ENCODE measurements around the gene TMOD3.

TMOD3 gene

GRCh38 chr15:51912528-51912927 is 83.1 kb downstream of the TMOD3 start:
- no peak for DNase-seq

- no peak for DNase-seq
These were observed 88.0 kb downstream of the TMOD3 start for GRCh38 chr15:51917493-51917892.

DNA sequence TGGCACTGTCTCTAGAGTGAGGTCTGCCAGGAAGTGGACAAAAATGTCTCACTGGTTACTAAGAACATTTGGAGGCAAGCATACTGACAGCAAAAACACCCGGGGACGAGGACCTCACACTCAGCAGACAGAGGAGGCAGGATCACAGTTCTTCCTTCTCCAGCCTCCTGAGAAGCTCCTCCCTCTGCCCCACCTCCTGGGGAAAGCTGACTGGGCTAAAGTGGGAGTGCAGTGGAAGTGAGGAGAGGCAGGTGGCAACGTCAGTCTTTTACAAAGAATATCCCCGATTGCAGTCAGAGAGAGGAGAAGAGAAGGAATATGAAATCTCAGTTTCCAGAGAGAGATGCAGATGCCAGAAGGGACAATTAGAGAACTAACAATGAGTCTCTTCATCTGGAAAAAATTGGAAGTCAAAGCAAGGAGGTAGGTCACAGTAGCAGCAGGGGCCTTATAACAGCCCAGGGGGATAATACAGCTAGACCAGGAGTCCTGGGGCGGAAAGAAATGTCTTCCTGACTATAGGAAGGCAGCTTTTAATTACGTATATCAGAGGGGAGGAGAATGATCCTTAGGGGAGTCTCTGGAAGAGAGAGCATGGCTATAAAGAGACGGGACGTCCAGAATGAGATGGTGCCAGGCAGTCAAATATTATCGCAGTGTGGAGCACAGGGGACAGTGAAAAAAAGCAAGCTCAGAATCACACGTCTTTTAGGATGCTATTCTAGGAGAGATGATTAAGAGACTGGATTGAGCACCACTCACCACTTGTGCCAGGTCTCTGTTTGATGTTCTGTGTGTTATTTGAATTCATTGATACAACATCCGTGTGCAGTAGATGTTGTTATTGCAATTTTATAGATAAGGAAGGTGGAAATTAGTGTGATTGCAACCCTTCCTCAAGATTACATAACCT is 95.0 kb downstream of the TMOD3 start:
- DNase-seq: peak; percentile 70

DNA sequence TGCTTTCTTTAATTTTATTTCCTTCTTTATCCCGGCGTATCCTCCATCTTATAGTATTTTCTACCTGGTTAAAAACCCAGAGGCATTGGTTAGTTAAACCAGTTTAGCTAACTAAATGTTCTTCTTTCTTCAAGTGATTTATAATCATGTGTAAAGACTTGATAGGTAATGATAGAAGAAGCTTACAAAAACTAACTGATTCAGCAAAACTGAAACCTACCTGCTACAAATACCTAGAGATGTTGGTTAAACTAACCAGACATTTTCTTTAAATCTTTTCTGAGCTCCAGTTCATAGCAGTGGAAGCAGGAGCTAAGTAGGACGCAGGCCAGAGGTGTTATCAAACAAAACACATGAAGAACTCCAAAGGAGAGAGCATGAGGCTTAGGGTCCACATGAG is 97.4 kb downstream of the TMOD3 start:
- DNase-seq: no peak

DNA sequence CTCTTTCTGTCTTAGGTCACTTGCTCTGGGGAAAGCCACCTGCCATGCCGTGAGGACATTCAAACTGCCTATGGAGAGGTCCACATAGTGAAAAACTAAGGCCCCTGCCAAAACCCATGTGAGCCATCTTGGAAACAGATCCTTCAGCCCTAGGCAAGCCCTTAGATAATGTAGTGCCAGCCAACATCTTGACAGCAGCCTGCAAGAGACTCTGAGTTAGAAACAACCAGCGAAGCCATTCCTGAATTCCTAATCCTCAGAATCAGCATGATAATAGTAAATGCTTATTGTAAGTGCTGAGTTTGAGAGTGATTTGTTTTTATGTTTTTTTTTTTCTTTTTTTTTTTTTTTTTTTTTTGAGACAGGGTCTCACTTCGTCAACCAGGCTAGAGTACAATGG is 101.6 kb downstream of the TMOD3 start:
- no peak for DNase-seq

DNA sequence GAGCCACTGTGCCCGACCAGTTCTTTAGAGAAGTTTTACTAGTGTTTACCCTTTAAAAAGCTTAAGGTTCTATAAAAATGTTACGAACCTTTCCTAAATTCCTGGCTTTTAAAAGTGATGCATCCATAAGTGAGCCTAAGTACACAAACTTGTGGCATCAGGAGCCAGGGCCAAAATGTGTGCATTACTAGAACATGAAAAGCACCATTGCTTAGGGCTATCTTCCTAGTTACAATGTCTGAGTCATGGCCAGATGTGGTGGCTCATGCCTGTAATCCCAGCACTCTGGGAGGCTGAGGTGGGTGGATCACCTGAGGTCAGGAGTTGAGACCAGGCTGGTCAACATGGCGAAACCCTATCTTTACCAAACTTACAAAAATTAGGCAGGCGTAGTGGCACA is 102.2 kb downstream of the TMOD3 start:
- no peak for DNase-seq

- no peak for DNase-seq
These were observed 102.7 kb downstream of the TMOD3 start for GRCh38 chr15:51932161-51932560.

DNA sequence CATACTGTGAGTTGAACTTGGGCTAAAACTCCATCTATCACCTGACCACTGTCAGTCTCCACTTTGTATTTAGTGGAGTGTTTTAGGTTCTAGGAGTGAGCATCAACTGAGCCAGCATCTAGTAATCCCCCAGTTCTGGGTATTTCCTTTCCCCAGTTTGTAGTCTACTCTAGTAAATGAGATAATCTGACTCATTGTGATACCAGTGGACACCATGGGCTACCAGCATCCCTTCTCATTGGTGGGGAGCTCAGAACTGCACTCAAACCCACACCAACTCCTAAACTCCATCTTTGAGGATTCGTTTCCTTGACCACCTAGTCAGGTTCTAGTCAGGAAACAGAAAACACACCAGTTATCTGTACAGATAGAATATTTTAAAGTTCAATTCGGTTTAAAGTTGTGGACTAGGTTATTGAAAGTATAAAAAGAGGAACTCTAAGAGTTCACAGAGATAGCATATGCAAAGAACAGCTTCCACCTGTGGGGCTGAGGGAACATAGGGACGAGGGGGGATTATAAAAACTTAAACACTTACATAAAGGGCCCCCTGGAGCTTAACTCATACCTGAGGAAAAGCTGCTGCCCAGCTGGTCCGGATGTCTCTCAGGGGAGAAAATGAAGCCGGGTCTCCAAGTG is 106.1 kb downstream of the TMOD3 start:
- no peak for DNase-seq

DNA sequence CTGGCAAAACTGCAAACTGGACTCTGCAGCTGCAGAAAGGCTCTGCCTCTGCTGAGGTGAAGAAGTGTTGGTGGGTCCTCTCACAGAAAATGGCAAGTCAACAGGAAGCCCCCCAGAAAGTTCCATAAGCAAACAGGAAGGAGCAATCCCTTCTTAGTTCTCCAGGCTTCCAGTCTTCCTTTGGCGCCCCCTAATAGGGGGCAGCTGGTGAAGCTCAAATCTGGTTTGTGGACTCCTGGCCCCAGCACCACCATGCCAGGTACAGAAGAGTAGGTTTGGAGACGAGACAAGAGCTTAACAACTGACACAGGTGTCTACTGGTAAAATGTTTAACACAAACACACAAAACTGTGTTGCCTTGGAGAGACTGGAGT is 106.6 kb downstream of the TMOD3 start:
- no peak for DNase-seq

- no peak for DNase-seq
These were observed 108.8 kb downstream of the TMOD3 start for GRCh38 chr15:51938286-51938685.

- DNase-seq: no peak
These were observed 109.8 kb downstream of the TMOD3 start for GRCh38 chr15:51939216-51939615.

DNA sequence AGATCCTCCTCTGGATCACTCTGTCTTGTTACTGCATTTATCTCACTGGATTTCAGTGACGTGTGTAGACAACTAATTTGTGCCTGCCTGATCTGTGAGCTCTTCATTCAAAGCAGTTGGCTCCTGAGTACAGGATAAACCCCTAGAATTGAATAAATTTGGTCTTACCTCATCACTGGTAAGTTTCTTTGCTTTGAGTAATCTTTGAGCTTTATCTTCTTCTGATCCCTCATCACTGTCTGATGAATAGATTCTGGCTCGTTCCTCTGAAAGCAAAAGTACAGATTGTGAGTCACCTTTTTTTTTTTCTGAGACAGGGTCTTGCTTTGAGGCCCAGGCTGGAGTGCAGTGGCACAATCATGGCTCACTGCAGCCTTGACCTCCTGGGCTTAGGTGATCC is 117.7 kb downstream of the TMOD3 start:
- no peak for DNase-seq

DNA sequence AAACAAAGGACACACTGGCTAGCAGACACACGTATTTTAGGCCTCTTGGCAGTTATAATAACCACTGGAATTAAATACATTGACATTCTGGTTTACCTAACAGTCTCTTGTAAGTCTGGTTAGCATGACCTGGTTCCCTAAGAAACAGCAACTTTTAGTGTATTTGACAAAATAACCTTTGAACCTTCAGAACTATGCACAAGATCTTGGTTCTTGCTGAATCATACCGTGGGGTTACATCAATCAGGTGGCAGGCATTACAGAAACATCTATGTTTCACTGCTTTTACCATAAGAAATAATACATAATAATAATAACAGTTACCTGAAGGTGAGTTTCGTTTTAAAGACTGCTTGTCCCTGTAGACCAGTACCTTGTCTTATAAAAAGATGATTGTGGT is 123.4 kb downstream of the TMOD3 start:
- no peak for DNase-seq

GRCh38 chr15:51955504-51955903 is 126.1 kb downstream of the TMOD3 start:
- DNase-seq: no peak

Measured in NCI-H2227 treated with DMSO at 0.1 percent for 48 hours (cell line).